ENCODE data around the gene PITPNM3. TPM values are rescaled to one million over a fixed set of nuclear protein-coding genes. Genes with fewer than 3 reads are reported as not detected.

Gene PITPNM3
- total RNA-seq, 1 donor from 2014 or later = 2.8 TPM

GRCh38 chr17:6517062-6517461 is 39.3 kb downstream of the PITPNM3 start:
- Mint-ChIP-seq H3K27ac (no peak overlapping the region), H3K9me3 (ENCODE audit: low read depth) (peaks cover 10% of the 10 kb centered on the region), H3K36me3 (ENCODE audit: insufficient read depth) (peaks cover 5% of the 10 kb centered on the region), H3K27me3 (no peaks in the 10 kb centered on the region), H3K4me1 (ENCODE audit: low read depth) (peaks cover 13% of the 10 kb centered on the region), H3K4me3 (ENCODE audit: low read depth) (no peak overlapping the region)
- TF ChIP-seq CTCF (IDR thresholded peaks at IDR 0.05; ENCODE audit: unreplicated experiment) = no peak
- no peak for DNase-seq (ENCODE audit: low spot score, unreplicated experiment)

GRCh38 chr17:6514371-6514770 is 42.0 kb downstream of the PITPNM3 start:
- H3K4me1 Mint-ChIP-seq (ENCODE audit: low read depth) = peaks cover 14% of the 10 kb centered on the region
- no peak for TF ChIP-seq CTCF (IDR thresholded peaks at IDR 0.05; ENCODE audit: unreplicated experiment)
- H3K4me3 Mint-ChIP-seq (ENCODE audit: low read depth) = no peak overlapping the region
- DNase-seq (ENCODE audit: low spot score, unreplicated experiment) = no peak
- H3K27ac Mint-ChIP-seq = no peak overlapping the region
- peaks cover 4% of the 10 kb centered on the region for H3K9me3 Mint-ChIP-seq (ENCODE audit: low read depth)
- H3K36me3 Mint-ChIP-seq (ENCODE audit: insufficient read depth) = peaks cover 3% of the 10 kb centered on the region
- H3K27me3 Mint-ChIP-seq = no peaks in the 10 kb centered on the region

GRCh38 chr17:6512552-6512951 is 43.8 kb downstream of the PITPNM3 start:
- no peak for TF ChIP-seq CTCF (IDR thresholded peaks at IDR 0.05; ENCODE audit: unreplicated experiment)
- Mint-ChIP-seq H3K27ac (no peak overlapping the region), H3K36me3 (ENCODE audit: insufficient read depth) (peaks cover 3% of the 10 kb centered on the region), H3K27me3 (no peaks in the 10 kb centered on the region), H3K4me1 (ENCODE audit: low read depth) (peaks cover 14% of the 10 kb centered on the region), H3K9me3 (ENCODE audit: low read depth) (no peaks in the 10 kb centered on the region), H3K4me3 (ENCODE audit: low read depth) (no peak overlapping the region)
- DNase-seq (ENCODE audit: low spot score, unreplicated experiment) = no peak

GRCh38 chr17:6510321-6510977 is 45.9 kb downstream of the PITPNM3 start:
- H3K36me3 Mint-ChIP-seq (ENCODE audit: insufficient read depth) = no peaks in the 10 kb centered on the region
- no peak for DNase-seq (ENCODE audit: low spot score, unreplicated experiment)
- no peaks in the 10 kb centered on the region for H3K27me3 Mint-ChIP-seq
- H3K27ac Mint-ChIP-seq = no peak overlapping the region
- no peak for TF ChIP-seq CTCF (IDR thresholded peaks at IDR 0.05; ENCODE audit: unreplicated experiment)
- no peak overlapping the region for H3K4me3 Mint-ChIP-seq (ENCODE audit: low read depth)
- H3K4me1 Mint-ChIP-seq (ENCODE audit: low read depth) = peaks cover 14% of the 10 kb centered on the region
- no peaks in the 10 kb centered on the region for H3K9me3 Mint-ChIP-seq (ENCODE audit: low read depth)

GRCh38 chr17:6509921-6510320 is 46.4 kb downstream of the PITPNM3 start:
- H3K4me1 Mint-ChIP-seq (ENCODE audit: low read depth) = peaks cover 14% of the 10 kb centered on the region

More at GRCh38 chr17:6509921-6510320, 46.4 kb downstream of the PITPNM3 start:
- DNase-seq (ENCODE audit: low spot score, unreplicated experiment) = no peak
- H3K36me3 Mint-ChIP-seq (ENCODE audit: insufficient read depth) = no peaks in the 10 kb centered on the region
- H3K4me3 Mint-ChIP-seq (ENCODE audit: low read depth) = no peak overlapping the region
- no peak overlapping the region for H3K27ac Mint-ChIP-seq
- no peaks in the 10 kb centered on the region for H3K27me3 Mint-ChIP-seq
- H3K9me3 Mint-ChIP-seq (ENCODE audit: low read depth) = no peaks in the 10 kb centered on the region
- no peak for TF ChIP-seq CTCF (IDR thresholded peaks at IDR 0.05; ENCODE audit: unreplicated experiment)
